Activated T-helper 1 cell treated with anti-CD3 and anti-CD28 coated beads, Interleukin-12 subunit alpha, Interleukin-12 subunit beta, Interleukin-2, Interleukin-4 antibody, amounts not matched to agents 30 ng/mL and 10 ng/mL and 1 ng/mL, durations not matched to agents 14 hours and 24 hours and 36 hours (primary cell): ENCODE results near the gene TUBAL3. TPM values are rescaled to one million over a fixed set of nuclear protein-coding genes. Genes with fewer than 3 reads are reported as not detected.

Experiments
- DNase-seq: peaks from one replicate; pipeline ENCODE4 v3.0.0; 2021; ENCODE audit warnings: low spot score
- H3K27ac Mint-ChIP-seq: one replicate; pipeline ENCODE4 v1.8.0; 2021; ENCODE audit warnings: mild to moderate bottlenecking, mixed read lengths
- H3K27me3 Mint-ChIP-seq: one replicate; pipeline ENCODE4 v1.8.0; 2022; ENCODE audit warnings: mild to moderate bottlenecking, moderate library complexity, mixed read lengths; ENCODE audit not compliant: insufficient read depth
- H3K36me3 Mint-ChIP-seq: one replicate; pipeline ENCODE4 v1.8.0; 2021; ENCODE audit warnings: low read depth, mixed read lengths
- H3K4me1 Mint-ChIP-seq: one replicate; pipeline ENCODE4 v1.8.0; 2021; ENCODE audit warnings: low read depth, mixed read lengths
- H3K4me3 Mint-ChIP-seq: one replicate; pipeline ENCODE4 v1.8.0; 2021; ENCODE audit warnings: mild to moderate bottlenecking, moderate library complexity, mixed read lengths
- H3K9me3 Mint-ChIP-seq: one replicate; pipeline ENCODE4 v1.8.0; 2021; ENCODE audit warnings: mixed read lengths
- intact Hi-C: fragments of 100-400 bp; cut with micrococcal nuclease; formaldehyde crosslinking; loops from one replicate; pipeline ENCODE4 v1.15.1; 2024
- total RNA-seq: library from RNA; stranded (reverse); gene quantifications from 2 replicates; pipeline ENCODE4 v1.2.3, GENCODE V29; 2022

TUBAL3 gene
- total RNA-seq, 1 donor from 2014 or later = not detected

DNA sequence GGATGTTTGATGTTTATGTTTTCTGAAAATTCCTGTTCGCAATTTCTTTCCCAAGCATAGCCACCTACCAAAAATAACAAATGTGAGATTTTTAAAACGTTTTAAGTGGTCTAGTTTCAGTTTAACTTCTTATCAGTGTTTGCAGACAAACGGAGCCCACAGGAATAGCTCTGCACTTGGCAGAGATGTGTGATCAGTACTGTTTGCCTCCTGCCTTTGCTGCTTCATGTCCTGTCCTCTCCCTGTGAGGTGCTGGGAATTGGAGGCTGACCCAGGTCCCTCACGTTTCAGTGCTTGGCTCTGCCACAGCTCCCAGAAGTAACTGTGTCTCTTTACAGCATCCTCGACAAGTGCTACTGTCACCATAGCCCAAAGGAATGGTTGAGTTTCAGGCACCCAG is 38.7 kb downstream of the TUBAL3 start:
- no peaks in the 10 kb centered on the region for H3K36me3 Mint-ChIP-seq
- intact Hi-C loops = no loop called here
- H3K27me3 Mint-ChIP-seq = peaks cover 19% of the 10 kb centered on the region
- peaks cover 7% of the 10 kb centered on the region for H3K9me3 Mint-ChIP-seq
- H3K27ac Mint-ChIP-seq = no peak overlapping the region
- no peak overlapping the region for H3K4me3 Mint-ChIP-seq
- H3K4me1 Mint-ChIP-seq = peaks cover 7% of the 10 kb centered on the region
- DNase-seq = no peak

GRCh38 chr10:5364890-5365338 is 39.7 kb downstream of the TUBAL3 start, which contains the start of gene UCN3:
TSS of gene UCN3 (plus strand) at chr10:5364966. CDS start at chr10:5373721, 8,755 bp downstream.
- Mint-ChIP-seq H3K4me3 (no peak within 1 kb of the TSS), H3K36me3 (no peaks in the 10 kb centered on the region), H3K27me3 (peaks cover 24% of the 10 kb centered on the region), H3K9me3 (no peaks in the 10 kb centered on the region), H3K4me1 (peaks cover 7% of the 10 kb centered on the region), H3K27ac (no peak within 1 kb of the TSS)
- no peak for DNase-seq
- intact Hi-C loops = no loop called here

DNA sequence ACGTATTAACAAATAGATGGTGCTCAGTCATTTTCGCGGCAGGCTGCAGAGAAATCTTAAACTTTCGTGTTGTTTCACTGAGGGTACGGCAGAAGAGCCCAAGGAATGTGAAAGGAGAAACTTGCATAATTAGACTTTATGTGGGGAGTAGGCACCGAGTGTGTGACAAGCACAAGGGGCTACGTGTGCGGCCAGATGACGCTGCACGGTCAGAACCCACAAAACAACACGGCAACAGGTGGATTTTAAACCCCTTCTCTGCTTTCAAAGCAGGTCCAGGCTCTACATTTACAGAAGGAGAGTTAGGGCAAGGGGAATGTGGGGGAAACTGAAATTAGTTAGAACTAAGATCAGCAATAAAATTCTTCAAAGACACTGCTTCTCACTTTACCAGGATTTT is 40.3 kb downstream of the TUBAL3 start:
- Mint-ChIP-seq H3K27me3 (peaks cover 26% of the 10 kb centered on the region), H3K36me3 (no peaks in the 10 kb centered on the region), H3K4me1 (peaks cover 7% of the 10 kb centered on the region)

DNA sequence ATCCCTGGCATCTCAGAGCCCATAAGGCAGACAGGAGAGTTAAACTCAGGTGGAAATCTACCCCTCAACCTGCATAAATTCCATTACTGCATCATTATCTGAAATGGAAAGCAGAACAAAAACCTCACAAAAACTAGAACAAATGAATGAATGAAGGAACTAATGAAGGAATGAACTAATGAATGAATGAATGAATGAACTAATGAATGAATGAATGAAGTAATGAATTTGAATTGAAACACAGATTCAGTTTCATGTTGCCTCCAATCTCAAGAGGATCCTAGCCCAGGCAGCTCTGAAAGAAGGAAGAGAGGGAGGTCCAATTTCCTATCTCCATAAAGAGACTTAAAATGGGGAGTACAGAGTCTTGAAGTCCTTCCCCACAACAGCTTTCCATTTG is 41.8 kb downstream of the TUBAL3 start:
- intact Hi-C loops = no loop called here
- H3K36me3 Mint-ChIP-seq = no peaks in the 10 kb centered on the region
- no peak for DNase-seq
- peaks cover 21% of the 10 kb centered on the region for H3K27me3 Mint-ChIP-seq
- no peak overlapping the region for H3K27ac Mint-ChIP-seq
- no peak overlapping the region for H3K4me3 Mint-ChIP-seq
- no peaks in the 10 kb centered on the region for H3K9me3 Mint-ChIP-seq
- peaks cover 7% of the 10 kb centered on the region for H3K4me1 Mint-ChIP-seq

More for the DNA sequence above, 40.3 kb downstream of the TUBAL3 start:
- Mint-ChIP-seq H3K4me3 (no peak overlapping the region), H3K9me3 (no peaks in the 10 kb centered on the region), H3K27ac (no peak overlapping the region)
- intact Hi-C loops = no loop called here
- no peak for DNase-seq

DNA sequence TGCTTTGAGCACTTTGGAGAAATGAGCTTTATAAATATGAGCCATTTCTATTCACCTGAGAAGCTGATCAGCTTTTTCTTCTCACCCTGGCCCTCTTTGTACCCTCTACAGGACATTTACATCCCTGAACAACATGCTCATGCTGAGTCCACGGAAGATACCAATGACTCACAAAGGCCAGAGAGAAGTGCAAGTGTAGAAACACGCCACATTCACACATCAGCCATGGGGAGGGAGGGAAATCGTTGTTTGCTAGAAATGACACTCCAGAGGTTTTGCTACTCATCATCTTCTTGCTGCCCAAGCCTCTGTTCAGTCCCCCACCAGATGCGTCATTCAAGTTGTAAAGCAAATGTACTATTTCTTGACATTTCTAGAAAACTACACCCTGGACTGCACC is 42.7 kb downstream of the TUBAL3 start:
- no peaks in the 10 kb centered on the region for H3K9me3 Mint-ChIP-seq
- peaks cover 7% of the 10 kb centered on the region for H3K4me1 Mint-ChIP-seq
- no peak for DNase-seq
- no peaks in the 10 kb centered on the region for H3K36me3 Mint-ChIP-seq
- no peak overlapping the region for H3K4me3 Mint-ChIP-seq
- intact Hi-C loops = no loop called here
- no peak overlapping the region for H3K27ac Mint-ChIP-seq
- H3K27me3 Mint-ChIP-seq = peaks cover 20% of the 10 kb centered on the region

- intact Hi-C loops = no loop called here
- Mint-ChIP-seq H3K27me3 (peaks cover 13% of the 10 kb centered on the region), H3K4me1 (peaks cover 10% of the 10 kb centered on the region), H3K4me3 (no peak overlapping the region), H3K27ac (no peak overlapping the region), H3K36me3 (no peaks in the 10 kb centered on the region), H3K9me3 (no peaks in the 10 kb centered on the region)
- DNase-seq = no peak
These were observed 44.2 kb downstream of the TUBAL3 start for GRCh38 chr10:5360318-5360915.

- H3K4me1 Mint-ChIP-seq = peaks cover 10% of the 10 kb centered on the region
- intact Hi-C loops = no loop called here
- no peaks in the 10 kb centered on the region for H3K9me3 Mint-ChIP-seq
- no peak overlapping the region for H3K27ac Mint-ChIP-seq
- DNase-seq = no peak
- H3K27me3 Mint-ChIP-seq = peaks cover 7% of the 10 kb centered on the region
- no peaks in the 10 kb centered on the region for H3K36me3 Mint-ChIP-seq
- H3K4me3 Mint-ChIP-seq = no peak overlapping the region
These were observed 48.3 kb downstream of the TUBAL3 start for GRCh38 chr10:5356302-5356763.

DNA sequence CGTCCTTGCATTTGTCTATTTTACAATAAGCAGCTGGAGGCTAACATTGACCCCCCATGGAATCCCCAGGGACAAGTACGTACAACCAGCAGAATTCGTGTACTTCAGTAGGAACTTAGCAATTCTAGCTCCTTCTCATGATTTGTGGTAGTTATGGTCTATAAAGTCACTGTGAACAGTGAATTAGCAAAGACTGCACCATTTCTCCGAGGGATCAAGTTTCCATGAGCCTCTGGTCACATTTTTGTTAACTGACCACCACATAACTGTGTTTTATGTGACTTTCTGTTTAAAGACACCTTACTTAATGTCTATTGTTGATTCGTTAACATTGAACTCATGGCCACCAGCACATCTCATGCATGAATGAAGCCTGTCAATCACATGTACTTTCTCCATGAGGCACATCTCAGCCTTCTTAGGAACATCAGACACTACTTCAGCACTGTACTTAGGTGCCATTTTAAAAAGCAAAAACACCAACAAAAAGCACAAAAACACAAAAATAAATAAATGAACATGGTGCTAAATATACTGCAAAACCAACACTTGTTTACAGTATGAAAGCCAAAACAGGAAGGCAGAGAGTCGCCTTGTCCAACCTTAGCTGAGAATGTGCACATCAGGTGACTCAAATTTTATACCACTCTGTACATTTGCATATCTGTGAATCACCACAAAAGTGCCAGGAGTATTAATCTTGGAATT is 48.9 kb downstream of the TUBAL3 start:
- intact Hi-C loops = no loop called here
- no peaks in the 10 kb centered on the region for H3K36me3 Mint-ChIP-seq
- DNase-seq = no peak
- peaks cover 10% of the 10 kb centered on the region for H3K4me1 Mint-ChIP-seq
- no peak overlapping the region for H3K4me3 Mint-ChIP-seq
- no peaks in the 10 kb centered on the region for H3K9me3 Mint-ChIP-seq
- H3K27me3 Mint-ChIP-seq = peaks cover 7% of the 10 kb centered on the region
- H3K27ac Mint-ChIP-seq = no peak overlapping the region

DNA sequence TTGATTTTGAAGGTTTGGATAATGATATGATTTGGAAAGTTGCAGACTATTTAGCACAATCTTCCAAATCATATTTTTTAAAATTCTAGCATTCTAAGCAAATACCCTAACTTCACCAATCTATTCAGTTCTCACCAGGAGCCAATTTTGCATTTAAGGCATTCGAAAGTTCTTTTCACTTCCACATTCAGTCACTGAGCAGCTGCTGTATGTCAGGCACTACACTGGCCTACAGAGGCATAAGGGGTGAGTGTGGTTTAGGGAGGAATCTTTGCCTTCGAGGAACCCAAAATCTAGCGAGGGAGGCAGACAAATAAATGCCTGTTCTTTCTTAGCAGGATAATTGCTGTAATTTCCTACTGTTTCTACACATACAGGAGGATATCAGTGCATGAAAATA is 50.6 kb downstream of the TUBAL3 start:
- intact Hi-C loops = no loop called here
- peaks cover 10% of the 10 kb centered on the region for H3K4me1 Mint-ChIP-seq
- H3K36me3 Mint-ChIP-seq = no peaks in the 10 kb centered on the region
- no peak overlapping the region for H3K4me3 Mint-ChIP-seq
- DNase-seq = no peak
- no peak overlapping the region for H3K27ac Mint-ChIP-seq
- H3K27me3 Mint-ChIP-seq = no peaks in the 10 kb centered on the region
- H3K9me3 Mint-ChIP-seq = no peaks in the 10 kb centered on the region

- Mint-ChIP-seq H3K4me3 (no peak overlapping the region), H3K27me3 (no peaks in the 10 kb centered on the region), H3K36me3 (no peaks in the 10 kb centered on the region), H3K4me1 (no peaks in the 10 kb centered on the region), H3K9me3 (no peaks in the 10 kb centered on the region), H3K27ac (no peak overlapping the region)
- intact Hi-C loops = no loop called here
- no peak for DNase-seq
These were observed 55.3 kb downstream of the TUBAL3 start for GRCh38 chr10:5349362-5349761.

DNA sequence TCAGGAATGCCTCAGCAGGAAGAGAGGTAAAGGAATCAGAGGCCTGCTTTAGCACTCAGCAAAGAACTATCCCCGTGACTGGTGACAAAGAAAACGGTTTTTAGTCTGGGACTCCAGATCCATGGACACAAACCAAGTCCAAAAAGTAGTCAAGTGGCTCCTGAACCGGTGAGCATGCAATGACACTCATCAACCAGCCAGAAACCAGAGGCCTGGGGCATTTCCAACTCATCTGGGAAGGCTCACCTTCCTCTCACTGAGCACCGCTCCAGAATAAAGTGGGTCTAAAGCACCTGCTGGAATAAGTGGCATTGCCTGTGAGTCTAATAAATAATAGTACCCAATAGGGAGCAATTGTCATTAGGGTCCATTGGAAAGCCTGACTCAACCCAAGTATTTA is 57.7 kb downstream of the TUBAL3 start:
- DNase-seq = no peak
- no peaks in the 10 kb centered on the region for H3K4me1 Mint-ChIP-seq
- H3K27ac Mint-ChIP-seq = no peak overlapping the region
- H3K36me3 Mint-ChIP-seq = no peaks in the 10 kb centered on the region
- intact Hi-C loops = no loop called here
- H3K4me3 Mint-ChIP-seq = no peak overlapping the region
- no peaks in the 10 kb centered on the region for H3K9me3 Mint-ChIP-seq
- H3K27me3 Mint-ChIP-seq = no peaks in the 10 kb centered on the region

DNA sequence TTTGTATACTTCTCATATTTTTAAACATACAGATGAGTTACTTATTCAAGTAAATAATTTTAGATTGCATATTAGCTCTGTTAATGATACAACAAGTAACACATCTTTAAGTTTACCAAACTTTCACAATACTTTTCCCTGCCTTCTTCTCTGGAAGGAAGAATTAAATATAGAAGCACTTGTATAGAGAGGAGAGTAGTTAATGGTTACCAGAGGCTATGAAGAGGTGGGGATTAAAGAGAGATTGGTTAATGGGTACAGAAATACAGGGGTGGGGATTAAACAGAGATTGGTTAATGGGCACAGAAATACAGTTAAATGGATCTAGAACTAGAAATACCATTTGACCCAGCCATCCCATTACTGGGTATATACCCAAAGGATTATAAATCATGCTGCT is 59.9 kb downstream of the TUBAL3 start:
- H3K36me3 Mint-ChIP-seq = no peaks in the 10 kb centered on the region
- DNase-seq = no peak
- H3K27ac Mint-ChIP-seq = no peak overlapping the region
- H3K4me3 Mint-ChIP-seq = no peak overlapping the region
- H3K4me1 Mint-ChIP-seq = no peaks in the 10 kb centered on the region
- no peaks in the 10 kb centered on the region for H3K9me3 Mint-ChIP-seq
- no peaks in the 10 kb centered on the region for H3K27me3 Mint-ChIP-seq
- intact Hi-C loops = no loop called here

GRCh38 chr10:5343979-5344378 is 60.6 kb downstream of the TUBAL3 start:
- H3K27ac Mint-ChIP-seq = no peak overlapping the region
- intact Hi-C loops = no loop called here
- no peak for DNase-seq
- no peaks in the 10 kb centered on the region for H3K36me3 Mint-ChIP-seq
- no peaks in the 10 kb centered on the region for H3K9me3 Mint-ChIP-seq
- no peaks in the 10 kb centered on the region for H3K27me3 Mint-ChIP-seq
- no peaks in the 10 kb centered on the region for H3K4me1 Mint-ChIP-seq
- H3K4me3 Mint-ChIP-seq = no peak overlapping the region
